CD4-positive, alpha-beta memory T cell (primary cell): ENCODE data around the gene APIP. TPM values are rescaled to one million over a fixed set of nuclear protein-coding genes. Genes with fewer than 3 reads are reported as not detected.

Experiments used
- CTCF ChIA-PET: fragments of 350-600 bp; sonication (Branson Sonifier 250); formaldehyde crosslinking; loops from one replicate; lab custom pipeline; 2021; ENCODE audit warnings: inconsistent platforms; ENCODE audit not compliant: partially characterized antibody; lab: Charles Lee
- POLR2A ChIA-PET: fragments of 350-600 bp; sonication (Branson Sonifier 250); formaldehyde crosslinking; loops from one replicate; lab custom pipeline; 2021; ENCODE audit not compliant: partially characterized antibody; lab: Charles Lee
- DNase-seq, 5 donors: peaks; one replicate each; pipeline versions ENCODE4 v3.0.0 to v3.0.0-alpha.2; 2020 to 2022; ENCODE audit warnings: mixed read lengths in 1 of 5
- H3K27ac ChIP-seq: one replicate; pipeline ENCODE4 v1.7.0; 2013; ENCODE audit warnings: low read depth, low read length
- H3K27me3 ChIP-seq: 2 replicates; pipeline ENCODE4 v1.7.0; 2013; ENCODE audit warnings: mild to moderate bottlenecking, low read length, moderate library complexity; ENCODE audit not compliant: insufficient read depth
- H3K36me3 ChIP-seq: 2 replicates; pipeline ENCODE4 v1.7.0; 2013; ENCODE audit warnings: mild to moderate bottlenecking, low read length, moderate library complexity; ENCODE audit not compliant: insufficient read depth
- H3K4me1 ChIP-seq: 2 replicates; pipeline ENCODE4 v1.7.0; 2013; ENCODE audit warnings: mild to moderate bottlenecking, low read length, moderate library complexity; ENCODE audit not compliant: insufficient read depth
- H3K4me3 ChIP-seq, 2 donors: one replicate each; pipeline ENCODE4 v1.7.0; 2013; ENCODE audit warnings: low read length in 2 of 2, mild to moderate bottlenecking in 1 of 2
- H3K9me3 ChIP-seq, 2 donors: one replicate each; pipeline ENCODE4 v1.7.0; 2013; ENCODE audit warnings: low read length in 2 of 2, control low read depth in 1 of 2; ENCODE audit not compliant: control insufficient read depth in 1 of 2
- H3K27ac Mint-ChIP-seq, 7 donors: one replicate each; pipeline ENCODE4 v1.8.0; 2020 to 2021; ENCODE audit warnings: mixed read lengths in 7 of 7, mild to moderate bottlenecking in 6 of 7, inconsistent platforms in 3 of 7, moderate library complexity in 3 of 7
- H3K27me3 Mint-ChIP-seq, 2 donors: one replicate each; pipeline ENCODE4 v1.8.0; 2020 to 2021; ENCODE audit warnings: mixed read lengths in 2 of 2
- H3K36me3 Mint-ChIP-seq, 2 donors: one replicate each; pipeline ENCODE4 v1.8.0; 2020 to 2021; ENCODE audit warnings: mixed read lengths in 2 of 2, inconsistent platforms in 1 of 2, mild to moderate bottlenecking in 1 of 2
- H3K4me1 Mint-ChIP-seq, 4 donors: one replicate each; pipeline ENCODE4 v1.8.0; 2020 to 2021; ENCODE audit warnings: mixed read lengths in 4 of 4, mild to moderate bottlenecking in 1 of 4
- H3K4me3 Mint-ChIP-seq, 8 donors: one replicate each; pipeline ENCODE4 v1.8.0; 2020 to 2021; ENCODE audit warnings: mixed read lengths in 8 of 8, mild to moderate bottlenecking in 7 of 8, moderate library complexity in 6 of 8, inconsistent platforms in 3 of 8
- H3K9me3 Mint-ChIP-seq, 8 donors: one replicate each; pipeline ENCODE4 v1.8.0; 2020 to 2021; ENCODE audit warnings: mixed read lengths in 8 of 8, mild to moderate bottlenecking in 5 of 8, inconsistent platforms in 3 of 8, moderate library complexity in 1 of 8
- intact Hi-C: fragments of 100-400 bp; cut with micrococcal nuclease; formaldehyde crosslinking; loops from one replicate; pipeline ENCODE4 v1.15.1; 2023
- polyA plus RNA-seq, 2 donors: library from polyadenylated mRNA; unstranded; fragments of 300-500 nt; fragmentation: Illumina TruSeq; gene quantifications; one replicate each; pipeline ENCODE4 v1.2.3, GENCODE V29; 2021
- total RNA-seq, 2 experiments: library from RNA; stranded (reverse); gene quantifications; one replicate each; pipeline ENCODE4 v1.2.3, GENCODE V29; 2021

APIP gene
- total and polyA plus RNA-seq, 4 experiments from 2014 or later = 17.2 to 27.6 (median 18.0) TPM

DNA sequence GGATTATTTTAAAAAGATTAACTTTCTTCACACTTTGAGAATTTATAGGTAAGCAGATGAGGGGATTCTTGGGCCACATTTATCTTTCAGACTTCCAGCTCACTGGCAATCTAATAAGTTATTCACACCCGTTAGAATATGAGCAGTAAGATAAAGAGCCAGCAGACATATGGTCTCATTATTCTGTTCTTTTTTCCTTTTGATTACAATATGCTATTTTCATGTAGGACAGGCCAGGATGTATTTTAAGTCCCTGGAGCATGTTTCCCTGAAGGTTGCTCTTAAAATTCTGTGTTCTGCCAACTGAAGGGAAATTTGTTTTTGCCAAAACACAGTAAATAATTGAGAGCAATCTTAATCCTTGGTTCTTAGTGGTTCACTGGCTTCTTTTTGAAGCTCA lies 22.4 kb upstream of the APIP start:
- POLR2A ChIA-PET = no interaction called here
- H3K4me3 ChIP-seq = no peak overlapping the region
- H3K9me3 Mint-ChIP-seq = no peaks in the 10 kb centered on the region
- no peak overlapping the region for H3K4me3 Mint-ChIP-seq
- no peak overlapping the region for H3K27ac Mint-ChIP-seq
- H3K27me3 ChIP-seq = no peaks in the 10 kb centered on the region
- H3K27me3 Mint-ChIP-seq = no peaks in the 10 kb centered on the region
- no peaks in the 10 kb centered on the region for H3K9me3 ChIP-seq
- H3K36me3 Mint-ChIP-seq = peaks cover 21 to 26% of the 10 kb centered on the region in 2 donors
- H3K4me1 ChIP-seq = peaks cover 12% of the 10 kb centered on the region
- DNase-seq = no peak
- peaks cover 21 to 27% (median 23%) of the 10 kb centered on the region in 4 donors for H3K4me1 Mint-ChIP-seq
- H3K27ac ChIP-seq = no peak overlapping the region
- no peaks in the 10 kb centered on the region for H3K36me3 ChIP-seq
- intact Hi-C loops = no loop called here
- CTCF ChIA-PET = interaction anchor here (1.9 kb wide), 1 partner anchor 12 kb away, joined by 5 read pairs; no protein-coding TSS in a partner anchor

DNA sequence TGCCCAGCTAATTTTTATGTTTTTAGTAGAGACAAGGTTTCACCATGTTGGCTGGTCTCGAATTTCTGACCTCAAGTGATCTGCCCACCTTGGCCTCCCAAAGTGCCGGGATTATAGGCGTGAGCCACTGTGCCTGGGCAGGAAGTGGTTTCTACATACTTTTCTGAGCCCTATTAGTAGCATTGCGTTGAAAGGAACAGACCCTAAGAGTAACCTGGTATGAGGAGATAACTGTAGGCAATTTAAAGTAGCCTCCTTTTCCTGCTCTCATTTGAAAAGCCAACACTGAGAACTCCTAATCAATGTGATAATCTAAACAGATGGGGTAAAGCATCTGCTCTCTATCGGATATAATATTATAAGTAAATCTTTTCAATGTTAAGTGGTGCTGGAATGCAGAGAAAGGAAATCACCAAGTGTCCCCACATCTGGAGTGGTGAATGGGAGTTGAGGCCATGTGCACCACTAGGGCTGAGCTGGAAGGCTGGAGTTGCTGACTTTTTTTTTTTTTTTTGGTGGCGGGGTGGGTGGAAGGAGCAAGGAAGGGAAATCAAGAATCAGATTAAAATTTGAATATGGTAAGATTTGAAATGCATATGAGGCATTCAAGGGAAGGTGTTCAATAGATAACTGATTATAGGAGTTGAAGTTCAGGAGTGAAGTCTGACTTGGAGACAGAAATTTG lies 20.9 kb upstream of the APIP start:
- H3K9me3 Mint-ChIP-seq = no peaks in the 10 kb centered on the region
- peak overlapping the region in 1 of 8 donors; percentile 7 for H3K4me3 Mint-ChIP-seq
- Histone ChIP-seq H3K4me3 (no peak overlapping the region), H3K36me3 (peaks cover 5% of the 10 kb centered on the region), H3K27ac (no peak overlapping the region), H3K4me1 (peaks cover 12% of the 10 kb centered on the region), H3K9me3 (no peaks in the 10 kb centered on the region), H3K27me3 (no peaks in the 10 kb centered on the region)
- H3K4me1 Mint-ChIP-seq = peaks cover 21 to 27% (median 21%) of the 10 kb centered on the region in 4 donors
- DNase-seq = no peak
- no peaks in the 10 kb centered on the region for H3K27me3 Mint-ChIP-seq
- CTCF ChIA-PET = no interaction called here
- peak overlapping the region in 2 of 7 donors; percentile 7 to 38 for H3K27ac Mint-ChIP-seq
- intact Hi-C loops = no loop called here
- POLR2A ChIA-PET = interaction anchor here (0.6 kb wide), 1 partner anchor 8 kb away, joined by 3 read pairs; no protein-coding TSS in a partner anchor
- peaks cover 30% of the 10 kb centered on the region in 2 donors for H3K36me3 Mint-ChIP-seq

DNA sequence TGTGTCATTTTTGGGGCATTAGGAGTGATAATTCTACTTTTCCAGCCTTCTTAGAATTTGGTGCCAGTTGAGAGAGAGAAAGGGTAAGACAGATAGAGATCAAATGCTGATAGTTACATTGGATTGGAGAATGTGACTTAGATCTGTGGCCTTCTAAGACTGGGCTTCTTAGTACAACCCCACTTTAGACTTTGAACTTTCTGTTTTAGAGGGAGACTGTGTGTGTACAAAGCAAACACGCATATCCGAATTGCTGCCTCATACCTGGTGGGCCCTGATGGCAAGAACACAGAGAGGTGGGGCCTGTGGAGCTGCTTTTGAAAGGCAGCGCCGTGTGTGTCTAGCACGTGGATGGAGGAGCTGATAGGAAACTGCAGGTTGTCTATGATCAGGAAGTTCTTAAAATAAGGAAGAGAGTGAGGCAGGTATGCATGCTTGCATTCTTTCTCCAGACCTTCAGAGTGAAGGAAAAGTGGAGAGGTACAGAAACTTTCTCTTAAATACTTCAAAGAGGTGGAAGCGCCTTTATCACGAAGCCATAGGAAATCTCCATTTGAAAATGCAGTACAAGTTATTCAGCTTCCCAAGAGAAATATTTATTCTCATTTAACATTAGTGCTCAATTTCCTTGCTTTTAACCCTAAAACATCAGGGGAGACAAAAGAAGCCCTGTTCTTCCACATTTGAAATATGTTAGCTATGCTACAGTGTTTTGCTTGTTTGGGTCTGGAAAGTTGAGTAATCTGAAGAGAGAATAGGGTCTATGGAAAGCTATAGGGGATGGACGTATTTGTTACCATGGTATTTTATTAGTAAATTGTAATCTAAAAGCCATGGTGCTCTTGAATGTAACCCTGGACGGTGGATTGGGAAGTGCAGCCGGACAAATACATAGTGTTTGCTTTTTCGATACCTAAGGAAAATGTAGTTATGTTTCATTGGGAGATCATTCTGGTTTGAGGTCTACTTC lies 13.9 kb upstream of the APIP start:
- no peaks in the 10 kb centered on the region for H3K27me3 ChIP-seq
- no peak overlapping the region for H3K4me3 Mint-ChIP-seq
- no peaks in the 10 kb centered on the region for H3K4me1 ChIP-seq
- no peak overlapping the region for H3K4me3 ChIP-seq
- intact Hi-C loops = no loop called here
- H3K4me1 Mint-ChIP-seq = peaks cover 4 to 21% (median 11%) of the 10 kb centered on the region in 4 donors
- no peaks in the 10 kb centered on the region for H3K9me3 Mint-ChIP-seq
- peaks cover 5% of the 10 kb centered on the region for H3K36me3 ChIP-seq
- POLR2A ChIA-PET = no interaction called here
- no peak overlapping the region for H3K27ac ChIP-seq
- H3K27ac Mint-ChIP-seq = peak overlapping the region in 5 of 7 donors; percentile 29 to 77 (median 43)
- no peaks in the 10 kb centered on the region for H3K27me3 Mint-ChIP-seq
- H3K36me3 Mint-ChIP-seq = peaks cover 18 to 25% of the 10 kb centered on the region in 2 donors
- CTCF ChIA-PET = interaction anchor here (0.7 to 6.5 kb wide), 6 partner anchors 11 to 555 kb away, joined by 3 to 158 read pairs (median 4); no protein-coding TSS in a partner anchor
- no peak for DNase-seq
- H3K9me3 ChIP-seq = no peaks in the 10 kb centered on the region

DNA sequence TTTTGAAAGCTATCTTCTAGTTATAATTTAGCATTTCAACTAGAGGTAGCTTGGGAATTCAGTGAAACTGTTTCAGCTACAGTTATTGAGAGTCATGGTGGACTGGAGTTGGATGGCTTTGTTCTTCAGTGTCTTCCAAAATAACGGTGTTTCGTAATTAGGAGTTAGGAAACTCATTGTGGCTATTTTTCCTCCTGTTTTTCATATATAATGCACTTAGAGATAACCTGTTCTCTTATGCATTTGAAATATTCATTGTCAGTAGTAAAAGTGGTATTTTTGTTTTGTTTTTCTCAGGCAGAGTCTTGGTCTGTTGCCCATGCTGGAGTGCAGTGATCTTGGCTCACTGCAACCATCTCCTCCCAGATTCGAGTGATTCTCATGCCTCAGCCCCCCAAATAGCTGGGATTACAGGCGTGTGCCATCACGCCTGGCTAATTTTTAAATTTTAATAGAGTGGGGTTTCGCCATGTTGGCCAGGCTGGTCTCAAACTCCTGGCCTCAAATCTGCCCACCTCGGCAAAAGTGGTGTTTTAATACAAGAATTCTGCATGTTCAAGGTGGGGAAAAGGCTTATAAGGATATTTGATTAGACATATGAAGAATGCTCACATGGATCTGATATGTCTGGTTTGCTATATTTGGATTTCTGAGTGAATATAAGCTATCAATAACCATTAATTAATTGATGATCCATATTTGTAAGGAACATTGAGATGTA lies 12.9 kb upstream of the APIP start:
- Mint-ChIP-seq H3K4me3 (no peak overlapping the region), H3K27me3 (no peaks in the 10 kb centered on the region), H3K27ac (peak overlapping the region in 1 of 7 donors; percentile 77), H3K9me3 (no peaks in the 10 kb centered on the region), H3K36me3 (peaks cover 16 to 23% of the 10 kb centered on the region in 2 donors), H3K4me1 (peaks cover 4 to 21% (median 11%) of the 10 kb centered on the region in 4 donors)
- POLR2A ChIA-PET = no interaction called here
- intact Hi-C loops = no loop called here
- Histone ChIP-seq H3K27ac (no peak overlapping the region), H3K4me3 (no peak overlapping the region), H3K9me3 (no peaks in the 10 kb centered on the region), H3K27me3 (no peaks in the 10 kb centered on the region), H3K36me3 (peaks cover 5% of the 10 kb centered on the region), H3K4me1 (no peaks in the 10 kb centered on the region)
- CTCF ChIA-PET = interaction anchor here (0.8 to 7.4 kb wide), 5 partner anchors 12 to 556 kb away, joined by 3 to 158 read pairs (median 8); no protein-coding TSS in a partner anchor
- no peak for DNase-seq

DNA sequence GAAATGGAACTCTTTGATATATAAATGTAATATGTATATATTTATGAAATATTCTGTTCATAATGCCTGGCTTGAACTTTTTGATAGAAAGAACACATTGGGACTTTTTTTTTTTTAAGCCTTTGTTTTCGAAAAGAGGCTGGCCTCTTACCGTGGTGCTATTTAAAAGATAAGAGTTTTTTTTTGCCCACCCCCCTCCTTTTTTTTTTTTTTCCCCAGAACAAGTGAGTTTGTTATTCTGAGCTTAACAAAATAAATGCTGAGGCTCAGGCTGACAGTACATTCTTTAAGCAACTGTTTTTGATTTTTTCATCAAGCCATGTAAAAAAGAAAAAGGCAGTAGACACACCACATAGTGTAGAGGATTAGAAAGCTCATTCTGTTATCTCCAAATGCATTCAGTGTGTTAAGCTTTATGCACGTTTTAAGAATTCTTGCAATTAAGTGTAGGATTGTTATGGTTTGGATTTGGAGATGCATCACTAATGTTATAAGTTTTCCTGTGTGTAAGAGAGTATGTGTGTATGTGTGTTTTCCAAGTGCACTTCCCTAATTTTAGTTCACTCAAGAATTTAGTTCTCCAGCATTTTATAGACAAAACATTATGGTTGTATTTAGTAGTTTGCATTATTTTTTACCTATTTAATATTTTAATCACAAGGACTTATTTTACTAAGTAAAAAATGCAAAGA lies 12.2 kb upstream of the APIP start:
- intact Hi-C loops = no loop called here
- Histone ChIP-seq H3K9me3 (no peaks in the 10 kb centered on the region), H3K27ac (no peak overlapping the region), H3K4me1 (no peaks in the 10 kb centered on the region), H3K27me3 (no peaks in the 10 kb centered on the region), H3K36me3 (peaks cover 5% of the 10 kb centered on the region), H3K4me3 (no peak overlapping the region)
- no peaks in the 10 kb centered on the region for H3K27me3 Mint-ChIP-seq
- CTCF ChIA-PET = interaction anchor here (0.8 to 7.4 kb wide), 5 partner anchors 13 to 557 kb away, joined by 3 to 158 read pairs (median 8); no protein-coding TSS in a partner anchor
- POLR2A ChIA-PET = no interaction called here
- no peaks in the 10 kb centered on the region for H3K9me3 Mint-ChIP-seq
- peaks cover 13 to 18% of the 10 kb centered on the region in 2 donors for H3K36me3 Mint-ChIP-seq
- H3K4me3 Mint-ChIP-seq = no peak overlapping the region
- peaks cover 4 to 25% (median 12%) of the 10 kb centered on the region in 4 donors for H3K4me1 Mint-ChIP-seq
- no peak overlapping the region for H3K27ac Mint-ChIP-seq
- DNase-seq = no peak

DNA sequence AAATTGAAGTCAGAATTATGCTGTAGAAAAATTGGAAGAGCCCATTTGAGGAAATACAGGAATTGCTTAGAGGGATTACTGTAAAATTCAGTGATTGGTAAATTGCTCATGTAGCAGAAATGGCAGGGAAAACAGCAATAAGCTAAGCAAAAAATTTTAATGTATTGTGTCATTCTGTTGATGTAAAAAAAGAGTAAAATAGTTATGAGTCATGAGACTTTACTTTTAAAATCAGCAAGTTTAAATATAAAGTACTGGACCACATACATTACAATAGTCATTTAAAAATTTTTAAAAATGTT lies 10.6 kb upstream of the APIP start:
- no peak overlapping the region for H3K27ac ChIP-seq
- no peaks in the 10 kb centered on the region for H3K36me3 ChIP-seq
- Mint-ChIP-seq H3K27me3 (no peaks in the 10 kb centered on the region), H3K36me3 (peaks cover 4 to 8% of the 10 kb centered on the region in 2 donors), H3K27ac (no peak overlapping the region), H3K4me1 (peaks cover 8 to 25% (median 15%) of the 10 kb centered on the region in 4 donors), H3K9me3 (no peaks in the 10 kb centered on the region), H3K4me3 (no peak overlapping the region)
- no peak overlapping the region for H3K4me3 ChIP-seq
- intact Hi-C loops = loop anchor here (1.0 to 2.0 kb wide), 6 partner anchors 72 to 559 kb away; no protein-coding TSS in a partner anchor
- H3K27me3 ChIP-seq = no peaks in the 10 kb centered on the region
- H3K9me3 ChIP-seq = no peaks in the 10 kb centered on the region
- DNase-seq = no peak
- ChIA-PET CTCF (interaction anchor here (0.7 to 7.4 kb wide), 31 partner anchors 8 to 563 kb away, joined by 3 to 158 read pairs (median 4); partner anchors contain the start of gene ELF5), POLR2A (interaction anchor here (0.6 to 1.2 kb wide), 4 partner anchors 379 to 560 kb away, joined by 3 to 6 read pairs (median 4); no protein-coding TSS in a partner anchor)
- H3K4me1 ChIP-seq = no peaks in the 10 kb centered on the region
